Bronchial epithelial cell (primary cell): ENCODE data around the gene MEFV. TPM values are rescaled to one million over a fixed set of nuclear protein-coding genes. Genes with fewer than 3 reads are reported as not detected.

Experiments
- DNase-seq: peaks from one replicate; pipeline ENCODE4 v3.0.0-alpha.2; 2010; ENCODE audit warnings: low read depth
- FAIRE-seq: peaks from 2 replicates; lab custom pipeline; 2011; peaks lifted over from hg19 to GRCh38; lab: Jason Lieb, UNC
- H3K27me3 ChIP-seq: 2 replicates; pipeline ENCODE4 v1.5.1; 2011; ENCODE audit warnings: low read length; ENCODE audit not compliant: control insufficient read depth, insufficient read depth
- H3K36me3 ChIP-seq: 2 replicates; pipeline ENCODE4 v1.5.1; 2011; ENCODE audit warnings: low read length; ENCODE audit not compliant: control insufficient read depth, insufficient read depth
- H3K4me3 ChIP-seq: 2 replicates; pipeline ENCODE4 v1.5.1; 2011; ENCODE audit warnings: mild to moderate bottlenecking, low read depth, low read length, control low read depth
- CTCF ChIP-seq: IDR thresholded peaks from 2 replicates; pipeline ENCODE4 v1.5.1; 2011; ENCODE audit warnings: mild to moderate bottlenecking, moderate library complexity, low read length, control low read depth, inconsistent platforms; ENCODE audit not compliant: insufficient read depth, severe bottlenecking
- total RNA-seq: library from RNA; depleted of rRNA; stranded (reverse); fragments of >200 nt; gene quantifications from 2 replicates; pipeline ENCODE4 v1.2.1, GENCODE V29; 2014

Gene MEFV
- total RNA-seq, 1 donor from 2014 or later = not detected

- H3K27me3 ChIP-seq = no peaks in the 10 kb centered on the region
- no peak overlapping the region for H3K4me3 ChIP-seq
- TF ChIP-seq CTCF = no peak
- FAIRE-seq (no peak), DNase-seq (no peak)
- no peaks in the 10 kb centered on the region for H3K36me3 ChIP-seq
Observed at GRCh38 chr16:3249020-3249419, 7.4 kb downstream of the MEFV start.

GRCh38 chr16:3248596-3248995 is 7.8 kb downstream of the MEFV start:
- Histone ChIP-seq H3K4me3 (no peak overlapping the region), H3K36me3 (no peaks in the 10 kb centered on the region), H3K27me3 (no peaks in the 10 kb centered on the region)
- FAIRE-seq = no peak
- no peak for DNase-seq
- no peak for TF ChIP-seq CTCF

- no peaks in the 10 kb centered on the region for H3K27me3 ChIP-seq
- DNase-seq (no peak), FAIRE-seq (no peak)
- no peak overlapping the region for H3K4me3 ChIP-seq
- TF ChIP-seq CTCF = no peak
- no peaks in the 10 kb centered on the region for H3K36me3 ChIP-seq
Observed at GRCh38 chr16:3246876-3247275, 9.6 kb downstream of the MEFV start.

GRCh38 chr16:3246002-3246401 is 10.4 kb downstream of the MEFV start:
- FAIRE-seq (no peak), DNase-seq (no peak)
- no peaks in the 10 kb centered on the region for H3K27me3 ChIP-seq
- no peak overlapping the region for H3K4me3 ChIP-seq
- H3K36me3 ChIP-seq = no peaks in the 10 kb centered on the region
- no peak for TF ChIP-seq CTCF

- no peak for FAIRE-seq
- Histone ChIP-seq H3K27me3 (no peaks in the 10 kb centered on the region), H3K4me3 (no peak overlapping the region), H3K36me3 (no peaks in the 10 kb centered on the region)
- TF ChIP-seq CTCF = no peak
- peak; percentile 37 for DNase-seq
Observed at GRCh38 chr16:3243882-3244281, 12.6 kb downstream of the MEFV start.

GRCh38 chr16:3242709-3243108 is 13.7 kb downstream of the MEFV start:
- Histone ChIP-seq H3K4me3 (no peak overlapping the region), H3K27me3 (no peaks in the 10 kb centered on the region), H3K36me3 (no peaks in the 10 kb centered on the region)
- DNase-seq (peak; percentile 40), FAIRE-seq (no peak)
- TF ChIP-seq CTCF = no peak
